Activated naive CD8-positive, alpha-beta T cell treated with anti-CD3 and anti-CD28 coated beads, Interleukin-2, amount 10 ng/mL, durations not matched to agents 7 days and 5 days (primary cell): ENCODE results near the gene MFAP4. TPM values are rescaled to one million over a fixed set of nuclear protein-coding genes. Genes with fewer than 3 reads are reported as not detected.

Experiments used
- microRNA-seq: library from miRNA; unstranded; fragments of <30 nt; microRNA quantifications from one replicate; pipeline ENCODE4 v1.2.0, GENCODE V29; 2022
- total RNA-seq, 2 experiments: library from RNA; stranded (reverse); gene quantifications; one replicate each; pipeline ENCODE4 v1.2.3, GENCODE V29; 2021

The MFAP4 gene
- total RNA-seq, 2 experiments from 2014 or later: not detected

Small RNA genes lying within 50 kb of the gene (microRNA-seq; reads per million reads assigned to microRNA genes)
- 36.5 reads per million, percentile 40 among the genes with 10 or more reads in this experiment for gene MIR1180

Other genes with a start within 250 kb of the MFAP4 start
- 1 to 10 TPM; 7.1 to 7.5 TPM for gene EPN2, start 149.8 kb downstream of the MFAP4 start, total RNA-seq
- gene B9D1, start 24.5 kb downstream of the MFAP4 start, total RNA-seq: 1 to 10 TPM; 1.6 to 2.1 TPM
- gene MAPK7, start 8.7 kb downstream of the MFAP4 start, total RNA-seq: 10 to 100 TPM; 26.8 to 27.4 TPM
- gene RNF112, start 24.0 kb upstream of the MFAP4 start, total RNA-seq: 1 to 10 TPM; 1.2 to 1.8 TPM
- gene SLC47A1, start 146.7 kb upstream of the MFAP4 start, total RNA-seq: not detected